Gastrocnemius medialis (tissue), 4 donors: ENCODE data around the gene OR12D2.

ENCODE experiments used
- CTCF ChIP-seq, 5 experiments: fragments of 450-650 bp in 3 of 5; fragments of 200-600 bp in 2 of 5; sonication (generic) in 2 of 5; IDR thresholded peaks in 4 of 5; conservative IDR thresholded peaks in 1 of 5; 1 replicate in 4 of 5; 2 replicates in 1 of 5; pipeline ENCODE4 v1.5.1; 2016 to 2019; ENCODE audit warnings: antibody characterized with exemption in 5 of 5, mild to moderate bottlenecking in 3 of 5, moderate library complexity in 3 of 5
- POLR2A ChIP-seq, 2 donors: fragments of 450-650 bp; IDR thresholded peaks; one replicate each; pipeline ENCODE4 v1.6.1; 2017; ENCODE audit warnings: antibody characterized with exemption in 2 of 2, mild to moderate bottlenecking in 2 of 2, moderate library complexity in 2 of 2

GRCh38 chr6:29399525-29399924, 4.1 kb downstream of the OR12D2 start:
- no peak for TF ChIP-seq CTCF (IDR thresholded peaks at IDR 0.05 in 4 of 5, conservative IDR thresholded peaks at IDR 0.05 in 1 of 5)
- TF ChIP-seq POLR2A (IDR thresholded peaks at IDR 0.05) = no peak
